Peyer's patch (tissue), 4 donors: Measurements from ENCODE around the gene GOLIM4. TPM values are rescaled to one million over a fixed set of nuclear protein-coding genes. Genes with fewer than 3 reads are reported as not detected.

ENCODE experiments used
- DNase-seq, 3 donors: peaks; one replicate each; pipeline ENCODE4 v3.0.0-alpha.2; 2017 to 2019
- H3K27ac ChIP-seq, 4 donors: fragments of 200-600 bp; sonication (generic); one replicate each; pipeline ENCODE4 v1.5.1; 2016 to 2019
- H3K27me3 ChIP-seq, 2 donors: fragments of 200-600 bp; sonication (generic); one replicate each; pipeline ENCODE4 v1.5.1; 2019
- H3K36me3 ChIP-seq, 3 donors: fragments of 200-600 bp; sonication (generic); one replicate each; pipeline ENCODE4 v1.5.1; 2016 to 2019
- H3K4me1 ChIP-seq, 4 donors: fragments of 200-600 bp; sonication (generic); one replicate each; pipeline ENCODE4 v1.5.1; 2016 to 2019
- H3K4me3 ChIP-seq, 4 donors: fragments of 200-600 bp; sonication (generic); 1 replicate in 3 of 4; 2 replicates in 1 of 4; pipeline ENCODE4 v1.5.1; 2016 to 2019; ENCODE audit warnings: mild to moderate bottlenecking in 1 of 4
- H3K9me3 ChIP-seq, 4 donors: fragments of 200-600 bp; sonication (generic); one replicate each; pipeline ENCODE4 v1.5.1; 2016 to 2019; ENCODE audit warnings: mild to moderate bottlenecking in 1 of 4
- CTCF ChIP-seq, 6 experiments: fragments of 450-650 bp in 4 of 6; fragments of 200-600 bp in 2 of 6; sonication (generic) in 1 of 6; IDR thresholded peaks; one replicate each; pipeline ENCODE4 v1.5.1; 2017 to 2019; ENCODE audit warnings: antibody characterized with exemption in 6 of 6, mild to moderate bottlenecking in 3 of 6, moderate library complexity in 1 of 6
- POLR2A ChIP-seq, 2 donors: fragments of 450-650 bp; IDR thresholded peaks; one replicate each; pipeline ENCODE4 v1.5.1; 2017; ENCODE audit warnings: antibody characterized with exemption in 2 of 2, mild to moderate bottlenecking in 2 of 2, moderate library complexity in 2 of 2
- total RNA-seq, 4 donors: library from RNA; depleted of rRNA; stranded (reverse); fragments of >200 nt; gene quantifications; one replicate each; pipeline ENCODE4 v1.1.0, GENCODE V29; 2016

The GOLIM4 gene
- total RNA-seq, 4 donors from 2014 or later, result 102 to 186 (median 139) TPM

GRCh38 chr3:168090306-168091085 is 5.2 kb downstream of the GOLIM4 start:
- DNase-seq, result no peak
- Histone ChIP-seq H3K4me1 (peaks cover 0 to 50% (median 0%) of the 10 kb centered on the region in 4 donors), H3K4me3 (peak overlapping the region in 2 of 4 donors; percentile 2 to 9), H3K36me3 (no peaks in the 10 kb centered on the region), H3K27me3 (no peaks in the 10 kb centered on the region), H3K27ac (peak overlapping the region in 3 of 4 donors; percentile 11 to 69 (median 31)), H3K9me3 (no peaks in the 10 kb centered on the region)
- TF ChIP-seq CTCF (IDR thresholded peaks at IDR 0.05) (no peak), POLR2A (IDR thresholded peaks at IDR 0.05) (no peak)

GRCh38 chr3:168089179-168089771 is 6.4 kb downstream of the GOLIM4 start:
- no peak for DNase-seq
- Histone ChIP-seq H3K36me3 (no peaks in the 10 kb centered on the region), H3K27me3 (no peaks in the 10 kb centered on the region), H3K27ac (peak overlapping the region in 1 of 4 donors; percentile 2), H3K9me3 (no peaks in the 10 kb centered on the region), H3K4me3 (no peak overlapping the region), H3K4me1 (peaks cover 0 to 50% (median 0%) of the 10 kb centered on the region in 4 donors)
- no peak for TF ChIP-seq POLR2A (IDR thresholded peaks at IDR 0.05)
- TF ChIP-seq CTCF (IDR thresholded peaks at IDR 0.05), result no peak

DNA sequence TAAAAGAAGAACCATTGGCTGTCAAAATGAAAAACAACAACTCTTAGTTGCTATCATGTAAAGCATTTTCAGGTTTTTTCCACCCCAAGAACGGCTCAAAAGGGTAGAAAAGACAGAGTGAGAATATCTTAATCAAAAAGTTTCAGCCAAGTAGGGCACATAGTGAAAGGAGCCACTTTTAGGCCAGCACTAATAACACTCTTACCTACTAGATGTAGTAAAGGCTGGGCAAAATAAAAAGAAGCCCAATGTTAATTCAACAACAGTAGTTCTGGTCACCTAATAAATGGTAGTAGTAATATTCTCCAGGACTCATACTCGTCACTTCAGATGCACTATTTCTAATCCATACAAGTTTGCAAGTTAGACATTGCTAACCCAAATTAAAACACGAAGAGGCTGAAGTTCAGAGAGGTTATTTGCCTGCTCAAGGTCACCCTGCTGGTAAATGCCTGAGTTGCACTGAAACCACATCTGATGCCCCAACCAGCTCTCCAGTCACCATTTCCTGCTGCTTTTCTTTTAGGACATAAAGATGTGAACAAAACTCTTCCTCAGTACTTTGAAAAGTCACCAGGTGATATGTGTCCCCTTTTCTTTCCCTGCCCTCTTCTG is 7.5 kb downstream of the GOLIM4 start:
- no peak for DNase-seq
- TF ChIP-seq POLR2A (IDR thresholded peaks at IDR 0.05), result no peak
- peak in 3 of 6 experiments; percentile 50 to 58 (median 52) for TF ChIP-seq CTCF (IDR thresholded peaks at IDR 0.05)
- H3K9me3 ChIP-seq, result no peaks in the 10 kb centered on the region
- peaks cover 0 to 49% (median 0%) of the 10 kb centered on the region in 4 donors for H3K4me1 ChIP-seq
- H3K4me3 ChIP-seq, result no peak overlapping the region
- H3K27ac ChIP-seq, result peak overlapping the region in 2 of 4 donors; percentile 8 to 45
- H3K36me3 ChIP-seq, result no peaks in the 10 kb centered on the region
- no peaks in the 10 kb centered on the region for H3K27me3 ChIP-seq

DNA sequence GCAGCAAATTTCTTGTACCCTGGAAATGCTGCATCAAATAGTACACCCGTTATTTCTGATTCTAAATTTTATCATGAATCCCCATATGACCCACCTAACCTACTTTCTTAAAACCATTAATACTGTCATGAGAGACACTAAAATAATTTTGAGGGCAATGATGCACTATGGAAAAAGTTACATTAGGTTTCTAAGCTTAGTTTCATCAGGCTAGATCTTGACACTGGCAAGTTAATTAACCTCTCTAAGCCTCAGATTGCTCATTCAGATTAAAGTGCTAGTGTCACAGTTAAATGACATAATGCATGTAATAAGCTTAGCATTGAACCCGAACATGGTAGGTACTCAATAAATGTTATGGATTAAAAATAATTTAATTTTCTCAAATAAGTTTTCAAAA is 8.2 kb downstream of the GOLIM4 start:
- Histone ChIP-seq H3K27me3 (no peaks in the 10 kb centered on the region), H3K27ac (no peak overlapping the region), H3K4me3 (no peak overlapping the region), H3K9me3 (no peaks in the 10 kb centered on the region), H3K36me3 (no peaks in the 10 kb centered on the region), H3K4me1 (peaks cover 0 to 42% (median 0%) of the 10 kb centered on the region in 4 donors)
- no peak for TF ChIP-seq POLR2A (IDR thresholded peaks at IDR 0.05)
- no peak for TF ChIP-seq CTCF (IDR thresholded peaks at IDR 0.05)
- DNase-seq, result no peak

DNA sequence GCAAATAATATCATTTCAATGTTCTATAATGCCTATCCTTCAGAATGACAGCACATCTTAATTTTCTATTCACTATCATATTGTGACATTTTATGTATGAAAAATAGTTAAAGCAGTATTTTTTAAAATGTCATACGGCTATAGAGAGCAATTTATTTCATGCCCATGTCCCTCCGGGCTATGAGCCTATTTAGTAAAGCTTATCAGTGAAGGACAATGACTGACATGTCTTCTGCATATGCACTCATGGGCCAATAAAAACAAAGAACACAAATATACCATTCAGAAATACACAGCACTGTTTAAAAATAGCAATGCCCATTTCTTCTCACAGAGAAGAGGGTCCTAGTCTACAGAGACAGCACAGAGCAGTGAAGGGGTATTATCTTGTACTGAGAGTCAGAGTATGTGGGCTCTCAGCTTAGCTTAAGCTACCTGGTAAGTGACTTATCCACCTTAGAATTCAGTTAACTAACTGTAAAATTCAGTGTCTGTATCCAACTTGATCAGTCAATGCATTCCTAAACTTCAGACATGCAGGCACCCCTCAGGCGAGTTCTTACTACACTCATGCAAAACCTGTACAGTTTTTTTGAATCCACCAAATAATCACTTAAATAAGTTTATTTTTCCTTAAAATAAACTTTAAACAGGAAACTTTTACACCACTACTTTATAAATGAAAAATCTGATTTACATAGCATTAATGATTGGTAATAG is 9.0 kb downstream of the GOLIM4 start:
- no peak for DNase-seq
- H3K27ac ChIP-seq, result no peak overlapping the region
- H3K4me3 ChIP-seq, result no peak overlapping the region
- H3K9me3 ChIP-seq, result no peaks in the 10 kb centered on the region
- no peaks in the 10 kb centered on the region for H3K27me3 ChIP-seq
- peaks cover 0 to 35% (median 0%) of the 10 kb centered on the region in 4 donors for H3K4me1 ChIP-seq
- H3K36me3 ChIP-seq, result no peaks in the 10 kb centered on the region
- TF ChIP-seq CTCF (IDR thresholded peaks at IDR 0.05), result no peak
- no peak for TF ChIP-seq POLR2A (IDR thresholded peaks at IDR 0.05)
